Activated T-helper 1 cell treated with Interleukin-2 at 50 U/mL for 16 hours (primary cell): ENCODE data around the gene ANKRD1.

ENCODE experiments used
- DNase-seq: peaks from one replicate; pipeline ENCODE4 v3.0.0-alpha.2; 2020; ENCODE audit warnings: low read depth

Gene ANKRD1

GRCh38 chr10:90935581-90936275 lies 14.8 kb upstream of the ANKRD1 start:
- no peak for DNase-seq

DNA sequence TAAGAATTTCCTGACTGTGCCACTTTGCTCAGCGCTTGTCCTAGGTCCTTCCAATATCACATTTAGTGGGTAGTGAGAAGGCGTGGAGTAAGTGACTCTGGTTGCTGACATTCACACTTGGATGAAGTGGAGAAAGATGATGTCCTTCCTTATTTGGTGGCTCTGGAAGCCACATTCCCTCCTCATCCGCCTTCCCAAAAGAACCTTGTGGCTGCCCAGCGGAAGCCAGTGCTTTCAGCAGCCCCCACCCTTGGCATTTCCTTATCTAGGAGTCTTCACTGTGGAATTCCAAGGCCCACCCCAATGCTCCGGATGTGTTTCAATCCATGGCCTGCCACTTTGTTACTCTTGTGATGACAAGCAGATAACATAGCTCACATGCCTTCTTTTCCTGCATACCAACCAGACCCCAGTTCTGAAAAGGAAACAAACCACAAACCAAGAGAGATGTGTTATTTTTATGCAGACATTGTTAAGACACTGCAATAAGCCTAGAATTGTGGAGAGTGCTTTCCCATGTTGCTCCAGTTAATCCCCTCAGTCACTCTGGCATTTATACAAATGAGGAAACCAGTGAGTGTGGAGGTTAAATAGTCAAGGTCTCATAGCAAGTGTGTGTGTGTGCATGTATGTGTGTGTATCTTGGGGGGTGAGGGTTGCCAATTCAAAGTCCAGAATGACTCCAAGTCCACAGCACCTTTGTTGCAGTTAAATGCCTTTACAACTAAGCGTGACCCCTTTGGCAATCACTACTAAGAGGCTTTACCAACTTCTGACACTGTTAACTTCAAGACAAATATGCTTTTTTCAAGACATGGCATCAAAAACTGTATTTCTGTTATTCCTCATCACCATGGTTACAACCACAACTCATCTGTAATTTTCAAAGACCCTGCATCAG lies 10.3 kb upstream of the ANKRD1 start:
- no peak for DNase-seq

- DNase-seq, result no peak
These were observed 9.4 kb upstream of the ANKRD1 start for GRCh38 chr10:90930070-90930837.

GRCh38 chr10:90929179-90929578 lies 8.3 kb upstream of the ANKRD1 start:
- no peak for DNase-seq

- no peak for DNase-seq
These were observed 6.4 kb upstream of the ANKRD1 start for GRCh38 chr10:90927293-90927692.

DNA sequence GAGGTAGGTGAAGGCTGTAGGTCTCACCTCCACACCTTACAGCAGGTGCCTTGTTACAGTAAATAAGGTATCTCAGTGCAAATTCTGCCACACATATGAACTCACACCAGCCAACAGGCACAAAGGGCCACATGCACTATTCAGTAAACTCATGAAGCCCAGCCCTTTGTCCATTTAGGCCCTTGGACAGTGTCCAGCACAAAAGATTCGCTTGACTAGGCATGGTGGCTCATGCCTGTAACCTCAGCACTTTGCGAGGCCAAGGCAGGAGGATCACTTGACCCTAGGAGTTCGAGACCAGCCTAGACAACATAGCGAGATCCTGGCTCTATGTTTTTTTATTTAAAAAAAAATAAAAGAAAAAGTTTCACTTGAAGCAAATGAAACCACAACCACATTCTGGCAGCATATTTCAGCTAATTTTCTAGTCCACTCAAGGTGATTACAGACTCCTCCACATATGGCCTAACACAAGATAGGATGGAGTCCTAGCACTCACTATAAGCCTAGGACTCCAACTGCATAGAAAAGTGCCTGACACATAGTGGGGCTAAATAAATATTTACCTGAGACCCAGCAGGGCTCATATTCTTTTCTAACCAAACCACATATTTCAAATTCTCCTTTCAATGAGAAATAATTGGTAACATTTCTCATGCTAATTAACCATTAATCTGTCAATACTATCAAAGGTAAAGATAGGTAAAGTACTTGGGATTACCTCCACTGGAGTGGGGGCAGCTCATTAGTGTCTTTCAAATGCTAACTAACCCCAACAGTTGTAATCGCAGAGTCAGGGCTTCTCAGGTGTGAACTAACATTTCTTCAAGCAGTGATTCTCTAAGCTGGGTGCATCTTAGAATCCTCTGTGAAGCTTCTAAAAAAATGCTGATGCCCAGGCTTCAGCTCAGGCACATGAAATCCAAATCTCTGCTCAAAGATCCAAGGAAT lies 4.5 kb upstream of the ANKRD1 start:
- no peak for DNase-seq

- no peak for DNase-seq
These were observed 3.7 kb upstream of the ANKRD1 start for GRCh38 chr10:90924552-90924951.

DNA sequence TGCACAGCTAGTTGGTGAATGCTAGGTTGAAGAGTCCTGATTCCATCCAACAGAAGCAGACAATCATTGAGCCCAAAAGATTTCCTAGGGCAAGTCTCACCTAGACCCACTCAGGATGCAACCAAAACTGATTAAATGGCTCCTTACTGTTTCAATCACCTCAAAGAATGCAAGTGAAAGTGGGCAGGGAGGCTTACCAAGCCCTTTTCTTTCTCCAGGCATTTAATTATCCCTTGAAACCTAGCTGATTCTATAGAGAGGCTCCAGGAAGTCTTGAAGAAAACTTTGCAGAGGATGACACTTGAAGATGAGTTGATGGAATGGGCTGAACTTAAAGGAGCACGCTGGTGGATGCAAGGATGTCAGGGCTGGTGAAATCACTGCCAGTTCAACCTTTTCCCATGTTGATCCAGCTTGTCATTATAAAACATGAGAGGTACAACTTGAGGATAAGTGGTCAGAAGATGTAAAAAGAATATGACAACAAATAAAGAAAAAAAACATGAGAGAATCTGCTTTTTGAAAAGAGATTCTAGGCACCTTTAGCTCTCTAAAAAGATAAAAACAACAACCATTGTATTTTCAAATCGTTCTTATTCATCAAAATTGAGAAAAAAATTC lies 2.3 kb upstream of the ANKRD1 start:
- no peak for DNase-seq

GRCh38 chr10:90921906-90922305 lies 1.0 kb upstream of the ANKRD1 start:
- no peak for DNase-seq

GRCh38 chr10:90919683-90920574 lies 958 bp downstream of the ANKRD1 start:
- no peak for DNase-seq

DNA sequence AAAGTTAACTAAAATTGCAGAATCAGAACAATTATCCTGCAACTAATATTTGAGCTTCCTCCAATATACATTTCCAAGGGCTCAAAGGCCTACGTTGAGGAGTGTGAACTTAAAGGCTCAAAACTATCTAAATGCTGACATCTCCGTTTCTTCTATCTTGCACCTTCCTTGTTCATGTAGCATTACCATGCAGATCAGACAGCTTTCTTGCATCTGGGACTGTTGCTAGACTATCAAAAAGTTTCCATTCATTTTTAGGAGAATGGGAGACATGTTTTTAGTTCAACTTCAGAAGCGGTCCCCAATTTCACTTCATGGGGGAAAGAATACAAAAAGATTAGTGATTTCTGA lies 2.9 kb downstream of the ANKRD1 start:
- no peak for DNase-seq

- DNase-seq, result no peak
These were observed 3.5 kb downstream of the ANKRD1 start for GRCh38 chr10:90917238-90917967.

DNA sequence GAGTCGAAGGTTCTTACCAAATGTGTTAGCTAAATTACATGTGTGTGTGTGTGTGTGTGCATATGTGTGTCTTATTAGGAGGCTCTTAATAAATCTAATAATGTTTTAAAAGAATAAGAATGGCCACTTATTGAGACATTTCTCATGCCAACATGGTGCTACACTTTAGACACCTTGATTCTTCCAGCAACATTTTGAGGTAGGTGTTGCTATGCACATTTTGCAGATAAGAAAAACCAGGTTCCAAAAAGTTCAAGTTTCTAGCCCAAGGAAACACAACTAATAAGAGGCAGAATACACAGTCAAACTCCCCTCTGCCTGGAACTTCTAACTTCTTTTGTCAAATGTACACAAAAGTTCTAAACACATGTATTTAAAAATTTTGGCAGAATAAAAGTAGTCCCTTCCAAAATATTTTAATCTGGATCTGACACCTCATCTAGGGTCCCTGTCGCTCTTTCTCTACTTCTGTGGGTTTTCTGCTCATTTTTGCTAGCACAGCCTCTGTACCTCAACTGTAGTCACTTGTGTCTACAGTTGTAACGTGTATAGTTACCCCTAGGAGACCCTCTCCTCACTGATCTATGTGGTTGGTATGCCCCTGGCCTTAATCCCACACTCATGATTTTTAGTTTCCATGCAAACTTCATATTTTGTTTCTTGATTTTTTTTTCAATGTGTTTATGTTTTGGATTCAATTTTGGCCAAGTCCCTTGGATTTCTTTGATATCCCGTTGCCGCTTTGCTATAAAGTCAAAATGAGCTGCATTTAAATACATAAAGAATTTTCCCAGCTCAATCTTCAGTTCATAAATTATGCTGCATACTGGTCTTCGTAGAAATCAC lies 4.3 kb downstream of the ANKRD1 start:
- no peak for DNase-seq

- DNase-seq, result no peak
These were observed 5.2 kb downstream of the ANKRD1 start for GRCh38 chr10:90915766-90916075.

DNA sequence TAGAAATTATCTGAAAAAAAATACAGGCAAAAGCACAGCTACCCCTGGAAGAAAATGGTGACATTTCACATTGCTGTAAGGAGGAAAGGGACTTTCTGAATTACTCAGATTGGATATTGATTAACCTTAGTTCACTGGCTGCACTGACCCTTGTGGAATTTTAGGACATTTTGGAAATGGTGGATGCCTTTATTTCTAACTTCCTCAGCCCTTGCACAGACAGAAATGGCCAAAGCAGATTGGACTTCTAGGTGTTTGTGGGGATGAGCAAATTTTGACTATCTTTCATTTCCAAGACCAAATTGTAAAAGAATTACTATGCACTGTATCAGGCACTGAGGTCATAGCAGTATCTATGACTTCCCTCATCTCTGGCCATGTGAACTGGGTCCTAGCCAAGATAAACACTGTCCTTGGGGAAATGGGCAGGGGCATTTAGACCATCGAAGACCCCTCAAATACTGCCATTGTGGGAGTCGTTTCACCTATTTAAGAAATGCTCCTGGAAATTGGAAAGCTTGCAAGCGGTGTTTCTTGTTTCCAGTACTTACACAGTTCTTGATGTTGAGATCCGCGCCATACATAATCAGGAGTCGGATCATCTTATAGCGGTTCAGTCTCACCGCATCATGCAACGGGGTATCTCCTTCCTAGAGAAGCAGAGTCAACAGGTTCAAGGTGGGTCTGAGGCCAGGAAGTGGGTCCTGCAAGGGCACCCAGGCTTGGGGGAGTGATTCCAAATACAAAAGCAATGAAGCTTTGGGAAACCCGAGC lies 5.7 kb downstream of the ANKRD1 start:
- no peak for DNase-seq

DNA sequence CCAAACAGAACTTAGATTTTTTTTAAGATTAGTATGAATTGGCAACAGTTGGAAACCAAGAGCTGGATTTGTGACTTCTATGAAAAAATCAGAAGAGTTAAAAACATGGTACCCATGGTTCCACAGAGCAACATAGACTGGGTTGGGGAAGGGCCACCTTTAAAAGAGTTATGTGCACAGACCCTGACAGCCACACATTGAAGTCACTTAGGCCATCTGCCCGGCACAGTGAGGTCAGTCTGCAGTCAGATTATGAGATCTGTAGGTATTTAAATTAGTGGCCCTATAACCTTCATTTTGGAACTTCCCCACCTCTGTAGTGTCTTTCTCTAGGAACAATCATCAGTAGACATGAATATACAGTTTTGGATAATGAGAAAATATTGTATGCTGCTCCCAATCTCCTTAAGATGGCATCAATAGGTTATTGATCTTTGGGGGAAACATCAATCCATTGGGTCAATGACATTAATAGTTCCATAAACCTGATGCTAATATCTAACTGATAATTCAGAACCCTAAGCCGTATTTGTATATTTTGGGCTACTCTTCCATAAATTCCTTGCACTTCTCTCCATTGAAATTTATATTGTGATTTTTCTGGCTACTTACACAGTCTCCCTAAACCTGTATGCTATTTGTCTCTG lies 7.0 kb downstream of the ANKRD1 start:
- DNase-seq, result no peak

DNA sequence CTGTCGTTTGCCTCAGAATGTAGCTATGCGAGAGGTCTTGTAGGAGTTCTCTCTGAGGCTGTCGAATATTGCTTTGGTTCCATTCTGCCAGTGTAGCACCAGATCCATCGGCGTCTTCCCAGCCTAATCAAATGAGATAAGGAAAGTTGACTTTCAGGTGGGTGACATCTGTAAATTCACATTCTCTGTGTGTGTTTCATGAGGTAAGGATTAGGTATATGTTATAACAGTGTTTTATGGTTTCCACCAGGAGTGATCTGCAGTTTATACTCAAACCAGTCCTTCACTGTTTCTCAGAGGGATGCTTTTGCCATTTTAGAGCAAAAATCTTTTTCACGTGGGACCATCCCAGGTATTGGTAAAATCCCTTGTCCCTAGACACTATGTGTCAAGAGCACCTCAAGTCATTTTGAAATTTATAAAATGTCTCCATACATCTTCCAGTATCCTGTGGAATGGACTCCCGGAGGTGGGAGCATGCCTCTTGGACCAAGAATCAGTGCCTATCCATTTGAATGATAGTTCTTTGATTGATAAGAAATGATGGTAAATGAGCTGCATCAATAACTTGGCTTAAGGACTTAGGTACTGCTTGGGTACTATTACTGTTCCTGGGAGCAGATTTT lies 7.9 kb downstream of the ANKRD1 start:
- no peak for DNase-seq
